ENCODE measurements around the gene ADAMTS12. TPM values are rescaled to one million over a fixed set of nuclear protein-coding genes. Genes with fewer than 3 reads are reported as not detected.

ADAMTS12 gene
- total RNA-seq, 1 experiment from 2014 or later = 0.18 TPM

DNA sequence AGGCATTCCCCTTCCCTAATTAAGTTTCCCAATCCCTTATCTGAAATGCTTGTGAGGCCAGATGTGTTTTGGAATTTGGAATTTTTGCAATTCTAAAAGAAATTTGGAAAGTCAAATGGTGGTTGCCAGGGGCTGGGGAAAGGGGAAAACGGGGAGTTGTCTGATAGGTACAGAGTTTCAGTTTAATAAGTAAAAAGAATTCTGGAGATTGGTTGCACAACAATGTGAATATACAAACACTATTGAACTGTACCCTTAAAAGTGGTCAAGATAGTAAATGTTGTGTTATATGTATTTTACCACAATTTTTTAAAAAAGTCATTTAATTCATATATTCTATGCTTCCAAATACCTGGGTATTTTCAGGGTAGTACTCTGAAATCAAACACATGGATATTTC, 154.5 kb downstream of the ADAMTS12 start:
- no peaks in the 10 kb centered on the region for H3F3A ChIP-seq (ENCODE audit: low read length, unreplicated experiment)
- no peak overlapping the region for H3K4me2 ChIP-seq (ENCODE audit: low read length)
- ChIA-PET CTCF (no interaction called here), POLR2A (ENCODE audit: unreplicated experiment) (no interaction called here)
- H3K27ac ChIP-seq (ENCODE audit: low read length) = no peak overlapping the region
- H3K4me1 ChIP-seq (ENCODE audit: insufficient read depth, low read length) = peaks cover 19% of the 10 kb centered on the region
- H3K36me3 ChIP-seq (ENCODE audit: low read depth, low read length) = no peaks in the 10 kb centered on the region
- no TSS peak for BruUV-seq (replicated peaks)
- no peaks in the 10 kb centered on the region for H3K27me3 ChIP-seq (ENCODE audit: low read length)
- TF ChIP-seq, protein P1, sequence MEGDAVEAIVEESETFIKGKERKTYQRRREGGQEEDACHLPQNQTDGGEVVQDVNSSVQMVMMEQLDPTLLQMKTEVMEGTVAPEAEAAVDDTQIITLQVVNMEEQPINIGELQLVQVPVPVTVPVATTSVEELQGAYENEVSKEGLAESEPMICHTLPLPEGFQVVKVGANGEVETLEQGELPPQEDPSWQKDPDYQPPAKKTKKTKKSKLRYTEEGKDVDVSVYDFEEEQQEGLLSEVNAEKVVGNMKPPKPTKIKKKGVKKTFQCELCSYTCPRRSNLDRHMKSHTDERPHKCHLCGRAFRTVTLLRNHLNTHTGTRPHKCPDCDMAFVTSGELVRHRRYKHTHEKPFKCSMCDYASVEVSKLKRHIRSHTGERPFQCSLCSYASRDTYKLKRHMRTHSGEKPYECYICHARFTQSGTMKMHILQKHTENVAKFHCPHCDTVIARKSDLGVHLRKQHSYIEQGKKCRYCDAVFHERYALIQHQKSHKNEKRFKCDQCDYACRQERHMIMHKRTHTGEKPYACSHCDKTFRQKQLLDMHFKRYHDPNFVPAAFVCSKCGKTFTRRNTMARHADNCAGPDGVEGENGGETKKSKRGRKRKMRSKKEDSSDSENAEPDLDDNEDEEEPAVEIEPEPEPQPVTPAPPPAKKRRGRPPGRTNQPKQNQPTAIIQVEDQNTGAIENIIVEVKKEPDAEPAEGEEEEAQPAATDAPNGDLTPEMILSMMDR (conservative IDR thresholded peaks at IDR 0.05; ENCODE audit: low read depth, low read length) = no peak
- no peak for TF ChIP-seq EZH2 (IDR thresholded peaks at IDR 0.05; ENCODE audit: low read length, unreplicated experiment)
- no peak for TF ChIP-seq EZH2phosphoT487 (IDR thresholded peaks at IDR 0.05; ENCODE audit: borderline replicate concordance, low read length)
- no peaks in the 10 kb centered on the region for H3K79me2 ChIP-seq (ENCODE audit: low read length)
- H3K9ac ChIP-seq (ENCODE audit: low read length) = no peak overlapping the region
- no peaks in the 10 kb centered on the region for H3K9me2 ChIP-seq (replicated peaks; ENCODE audit: low read length)
- ATAC-seq (no peak), DNase-seq (no peak)
- H4K20me1 ChIP-seq (ENCODE audit: low read length) = no peaks in the 10 kb centered on the region
- no peak overlapping the region for H2AFZ ChIP-seq (ENCODE audit: low read length)
- intact Hi-C loops (cut with micrococcal nuclease) = no loop called here
- H3K4me3 ChIP-seq (ENCODE audit: low read length) = no peak overlapping the region
- H3K9me3 ChIP-seq (ENCODE audit: low read length) = no peaks in the 10 kb centered on the region

DNA sequence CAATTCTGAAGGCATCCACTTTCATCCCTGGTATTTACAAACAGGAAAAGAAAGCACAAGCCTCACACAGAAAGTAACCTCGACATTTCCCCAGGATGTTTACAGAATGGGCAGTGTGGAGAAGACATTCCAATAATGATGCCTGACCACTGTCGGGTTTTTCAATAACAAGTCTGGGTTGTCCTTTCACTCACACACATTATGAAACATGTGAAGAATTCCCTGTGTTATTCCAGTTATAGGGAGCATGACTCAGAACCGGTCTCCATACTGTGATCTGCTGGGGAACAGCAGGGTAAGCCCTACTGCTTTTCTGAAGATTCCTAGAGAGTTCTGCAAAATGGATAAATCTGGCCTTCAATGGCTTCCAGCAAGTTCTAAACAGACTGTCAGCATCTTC, 155.3 kb downstream of the ADAMTS12 start:
- no peak overlapping the region for H3K4me2 ChIP-seq (ENCODE audit: low read length)
- no peak overlapping the region for H2AFZ ChIP-seq (ENCODE audit: low read length)
- no peak overlapping the region for H3K9ac ChIP-seq (ENCODE audit: low read length)
- no peak for ATAC-seq
- no peaks in the 10 kb centered on the region for H3K9me3 ChIP-seq (ENCODE audit: low read length)
- BruUV-seq (replicated peaks) = no TSS peak
- POLR2A ChIA-PET (ENCODE audit: unreplicated experiment) = no interaction called here
- H3K4me3 ChIP-seq (ENCODE audit: low read length) = no peak overlapping the region
- H3F3A ChIP-seq (ENCODE audit: low read length, unreplicated experiment) = no peaks in the 10 kb centered on the region
- intact Hi-C loops (cut with micrococcal nuclease) = no loop called here
- H3K27ac ChIP-seq (ENCODE audit: low read length) = no peak overlapping the region
- no peaks in the 10 kb centered on the region for H3K27me3 ChIP-seq (ENCODE audit: low read length)
- peak; percentile 24 for DNase-seq
- peaks cover 19% of the 10 kb centered on the region for H3K4me1 ChIP-seq (ENCODE audit: insufficient read depth, low read length)
- CTCF ChIA-PET = no interaction called here
- no peaks in the 10 kb centered on the region for H3K79me2 ChIP-seq (ENCODE audit: low read length)
- no peaks in the 10 kb centered on the region for H4K20me1 ChIP-seq (ENCODE audit: low read length)
- TF ChIP-seq, protein P1 (conservative IDR thresholded peaks at IDR 0.05; ENCODE audit: low read depth, low read length) = no peak
- TF ChIP-seq EZH2 (IDR thresholded peaks at IDR 0.05; ENCODE audit: low read length, unreplicated experiment) (no peak), EZH2phosphoT487 (IDR thresholded peaks at IDR 0.05; ENCODE audit: borderline replicate concordance, low read length) (no peak)
- no peaks in the 10 kb centered on the region for H3K9me2 ChIP-seq (replicated peaks; ENCODE audit: low read length)
- H3K36me3 ChIP-seq (ENCODE audit: low read depth, low read length) = no peaks in the 10 kb centered on the region

DNA sequence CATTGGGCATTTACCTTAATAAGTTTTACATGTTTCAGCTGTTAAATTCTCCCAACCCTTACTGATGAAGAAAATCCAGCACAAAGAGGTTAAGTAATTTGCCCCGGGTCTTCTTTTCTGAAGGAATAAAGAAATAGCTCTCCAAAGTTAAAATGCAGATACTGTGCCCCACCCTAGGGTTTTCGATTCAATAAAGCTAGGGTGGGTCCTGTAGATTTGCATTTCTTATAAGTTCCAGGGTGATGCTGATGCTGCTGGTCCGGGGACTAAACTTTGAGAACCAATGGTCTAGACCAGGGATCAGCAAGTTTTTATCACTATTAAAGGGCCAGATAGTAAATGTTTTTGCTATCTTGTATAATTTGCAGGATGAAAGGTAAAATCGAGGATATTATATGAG, 156.7 kb downstream of the ADAMTS12 start:
- Histone ChIP-seq H3K36me3 (ENCODE audit: low read depth, low read length) (no peaks in the 10 kb centered on the region), H3K79me2 (ENCODE audit: low read length) (no peaks in the 10 kb centered on the region), H3K9me2 (replicated peaks; ENCODE audit: low read length) (no peaks in the 10 kb centered on the region), H3F3A (ENCODE audit: low read length, unreplicated experiment) (no peaks in the 10 kb centered on the region), H3K4me3 (ENCODE audit: low read length) (no peak overlapping the region), H2AFZ (ENCODE audit: low read length) (no peak overlapping the region), H3K27me3 (ENCODE audit: low read length) (no peaks in the 10 kb centered on the region), H4K20me1 (ENCODE audit: low read length) (no peaks in the 10 kb centered on the region), H3K4me1 (ENCODE audit: insufficient read depth, low read length) (peaks cover 19% of the 10 kb centered on the region), H3K27ac (ENCODE audit: low read length) (no peak overlapping the region), H3K4me2 (ENCODE audit: low read length) (no peak overlapping the region), H3K9ac (ENCODE audit: low read length) (no peak overlapping the region), H3K9me3 (ENCODE audit: low read length) (no peaks in the 10 kb centered on the region)
- BruUV-seq (replicated peaks) = no TSS peak
- ChIA-PET POLR2A (ENCODE audit: unreplicated experiment) (no interaction called here), CTCF (no interaction called here)
- intact Hi-C loops (cut with micrococcal nuclease) = no loop called here
- no peak for ATAC-seq
- TF ChIP-seq, protein P1 (conservative IDR thresholded peaks at IDR 0.05; ENCODE audit: low read depth, low read length) = no peak
- TF ChIP-seq EZH2phosphoT487 (IDR thresholded peaks at IDR 0.05; ENCODE audit: borderline replicate concordance, low read length) (no peak), EZH2 (IDR thresholded peaks at IDR 0.05; ENCODE audit: low read length, unreplicated experiment) (no peak)
- no peak for DNase-seq
